ENCODE measurements around the gene STARD3NL.

GRCh38 chr7:38222481-38223096 lies 44.5 kb downstream of the STARD3NL start:
- no peak for TF ChIP-seq POLR2AphosphoS5 (IDR thresholded peaks at IDR 0.05; ENCODE audit: borderline replicate concordance, low read depth, low read length)
- TF ChIP-seq EZH2 (IDR thresholded peaks at IDR 0.05), result no peak
